ENCODE data around the gene MPO.

Gene MPO

GRCh38 chr17:58238147-58238634, 42.5 kb downstream of the MPO start, which contains the start of gene LPO:
Gene LPO, plus strand, starts transcription at chr17:58238584. Its CDS starts 4,396 bp downstream, at chr17:58242980.
- DNase-seq: no peak
- Mint-ChIP-seq H3K4me3 (no peak within 1 kb of the TSS), H3K36me3 (ENCODE audit: low read depth) (no peaks in the 10 kb centered on the region), H3K9me3 (no peaks in the 10 kb centered on the region), H3K27me3 (ENCODE audit: low read depth, poor library complexity) (peaks cover 97% of the 10 kb centered on the region), H3K27ac (no peak within 1 kb of the TSS), H3K4me1 (peaks cover under 1% of the 10 kb centered on the region)
- TF ChIP-seq CTCF (IDR thresholded peaks at IDR 0.05): no peak

GRCh38 chr17:58236394-58236793, 44.3 kb downstream of the MPO start:
- no peak overlapping the region for H3K27ac Mint-ChIP-seq
- no peak overlapping the region for H3K4me3 Mint-ChIP-seq
- no peak for DNase-seq
- TF ChIP-seq CTCF (IDR thresholded peaks at IDR 0.05): no peak
- peaks cover 19% of the 10 kb centered on the region for H3K4me1 Mint-ChIP-seq
- H3K9me3 Mint-ChIP-seq: no peaks in the 10 kb centered on the region
- H3K27me3 Mint-ChIP-seq (ENCODE audit: low read depth, poor library complexity): peaks cover 88% of the 10 kb centered on the region
- no peaks in the 10 kb centered on the region for H3K36me3 Mint-ChIP-seq (ENCODE audit: low read depth)

GRCh38 chr17:58235821-58236220, 44.9 kb downstream of the MPO start:
- H3K4me1 Mint-ChIP-seq: peaks cover 20% of the 10 kb centered on the region
- H3K27ac Mint-ChIP-seq: no peak overlapping the region
- no peaks in the 10 kb centered on the region for H3K9me3 Mint-ChIP-seq
- no peak for DNase-seq
- no peak for TF ChIP-seq CTCF (IDR thresholded peaks at IDR 0.05)
- H3K4me3 Mint-ChIP-seq: no peak overlapping the region
- no peaks in the 10 kb centered on the region for H3K36me3 Mint-ChIP-seq (ENCODE audit: low read depth)
- H3K27me3 Mint-ChIP-seq (ENCODE audit: low read depth, poor library complexity): peaks cover 85% of the 10 kb centered on the region

GRCh38 chr17:58234512-58234911, 46.2 kb downstream of the MPO start:
- H3K27me3 Mint-ChIP-seq (ENCODE audit: low read depth, poor library complexity): peaks cover 73% of the 10 kb centered on the region
- H3K36me3 Mint-ChIP-seq (ENCODE audit: low read depth): no peaks in the 10 kb centered on the region
- no peak overlapping the region for H3K4me3 Mint-ChIP-seq
- H3K27ac Mint-ChIP-seq: no peak overlapping the region
- no peak for TF ChIP-seq CTCF (IDR thresholded peaks at IDR 0.05)
- no peaks in the 10 kb centered on the region for H3K9me3 Mint-ChIP-seq
- H3K4me1 Mint-ChIP-seq: peaks cover 20% of the 10 kb centered on the region
- DNase-seq: no peak

- H3K9me3 Mint-ChIP-seq: no peaks in the 10 kb centered on the region
- no peak overlapping the region for H3K4me3 Mint-ChIP-seq
- TF ChIP-seq CTCF (IDR thresholded peaks at IDR 0.05): no peak
- no peak for DNase-seq
- peaks cover 71% of the 10 kb centered on the region for H3K27me3 Mint-ChIP-seq (ENCODE audit: low read depth, poor library complexity)
- H3K36me3 Mint-ChIP-seq (ENCODE audit: low read depth): no peaks in the 10 kb centered on the region
- H3K27ac Mint-ChIP-seq: no peak overlapping the region
- peaks cover 25% of the 10 kb centered on the region for H3K4me1 Mint-ChIP-seq
Measured at GRCh38 chr17:58233543-58233942, 47.2 kb downstream of the MPO start.

- Mint-ChIP-seq H3K27me3 (ENCODE audit: low read depth, poor library complexity) (peaks cover 68% of the 10 kb centered on the region), H3K4me3 (no peak overlapping the region), H3K4me1 (peaks cover 25% of the 10 kb centered on the region), H3K27ac (no peak overlapping the region), H3K9me3 (no peaks in the 10 kb centered on the region), H3K36me3 (ENCODE audit: low read depth) (no peaks in the 10 kb centered on the region)
- TF ChIP-seq CTCF (IDR thresholded peaks at IDR 0.05): no peak
- no peak for DNase-seq
Measured at GRCh38 chr17:58232707-58233156, 48.0 kb downstream of the MPO start.

Data from nephron progenitor cell (in vitro differentiated cells).